ENCODE data around the gene PRUNE2. TPM values are rescaled to one million over a fixed set of nuclear protein-coding genes. Genes with fewer than 3 reads are reported as not detected.

Gene PRUNE2
- total RNA-seq, 1 experiment from 2014 or later = 7.2 TPM

GRCh38 chr9:76626141-76626540 is 279.8 kb downstream of the PRUNE2 start:
- no peak for DNase-seq (ENCODE audit: low read depth)

DNA sequence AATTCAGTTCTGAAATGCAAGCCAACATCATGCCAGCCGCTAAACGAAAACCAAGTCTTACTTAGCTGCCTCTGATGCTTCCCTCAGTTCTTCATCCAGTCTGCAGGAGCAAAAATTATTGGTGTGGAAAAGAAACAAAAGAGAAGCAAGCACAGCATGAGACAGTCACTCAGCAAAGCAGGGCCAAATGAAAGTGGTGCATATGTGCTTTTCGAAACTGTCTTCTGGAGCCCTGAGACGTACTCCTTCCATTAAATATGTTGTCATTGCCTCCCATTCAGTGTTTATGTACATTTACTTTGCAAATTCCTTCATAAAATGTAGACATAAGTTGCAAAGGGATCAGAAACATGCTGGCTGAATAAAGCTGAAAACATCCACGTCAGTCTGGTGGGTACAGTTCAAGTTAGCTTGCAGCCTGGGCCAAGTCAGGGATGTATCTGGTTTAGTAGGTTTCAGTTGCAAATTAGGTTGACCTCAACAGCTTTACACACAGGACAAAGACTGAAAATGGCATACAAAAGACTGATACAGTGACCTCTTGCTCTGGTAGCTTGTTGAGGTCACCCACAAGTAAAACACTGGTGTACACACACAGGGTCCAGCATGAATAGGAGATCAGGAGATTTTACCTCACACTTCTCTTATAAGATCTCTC is 281.4 kb downstream of the PRUNE2 start:
- no peak for DNase-seq (ENCODE audit: low read depth)

DNA sequence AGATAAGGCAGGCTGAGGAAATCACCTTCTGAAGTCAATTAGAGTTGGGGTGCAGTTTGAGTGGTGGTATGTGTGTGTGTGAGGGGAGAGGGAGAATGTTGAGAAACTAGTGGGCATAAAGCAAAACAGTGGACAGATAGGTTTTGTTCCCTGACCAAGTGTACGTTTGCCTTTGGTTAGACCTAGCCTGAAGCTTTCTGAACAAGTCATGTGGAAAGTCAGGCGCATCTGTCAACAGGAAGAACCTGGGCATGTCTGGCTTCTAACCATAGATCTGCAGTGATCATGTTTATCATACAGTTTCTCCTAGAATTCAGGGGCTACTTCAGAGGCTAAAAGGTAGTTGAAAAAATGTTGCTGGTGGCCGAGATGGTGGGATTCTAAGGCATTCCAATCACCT is 284.9 kb downstream of the PRUNE2 start:
- DNase-seq (ENCODE audit: low read depth) = peak; percentile 13

GRCh38 chr9:76620581-76620980 is 285.3 kb downstream of the PRUNE2 start:
- no peak for DNase-seq (ENCODE audit: low read depth)

DNA sequence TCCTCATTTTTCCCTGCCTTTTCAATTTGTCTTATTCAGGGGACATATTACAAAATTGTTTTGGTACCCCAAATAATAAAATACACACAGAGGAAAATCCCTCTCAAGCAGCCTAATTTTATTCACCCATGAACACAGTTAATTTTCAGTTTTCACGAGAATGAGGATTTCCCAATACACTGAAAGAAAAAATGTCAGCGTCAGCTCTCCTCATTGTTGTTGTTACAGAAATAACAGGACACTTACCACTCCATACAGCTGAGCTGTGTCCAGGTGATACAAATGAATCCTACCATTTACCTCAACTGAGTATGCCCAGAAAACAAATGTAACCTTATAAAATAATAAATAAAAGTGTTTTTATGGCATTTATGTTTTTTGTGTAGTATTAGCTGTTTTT is 286.3 kb downstream of the PRUNE2 start:
- DNase-seq (ENCODE audit: low read depth) = no peak

GRCh38 chr9:76619197-76619596 is 286.7 kb downstream of the PRUNE2 start:
- no peak for DNase-seq (ENCODE audit: low read depth)

DNA sequence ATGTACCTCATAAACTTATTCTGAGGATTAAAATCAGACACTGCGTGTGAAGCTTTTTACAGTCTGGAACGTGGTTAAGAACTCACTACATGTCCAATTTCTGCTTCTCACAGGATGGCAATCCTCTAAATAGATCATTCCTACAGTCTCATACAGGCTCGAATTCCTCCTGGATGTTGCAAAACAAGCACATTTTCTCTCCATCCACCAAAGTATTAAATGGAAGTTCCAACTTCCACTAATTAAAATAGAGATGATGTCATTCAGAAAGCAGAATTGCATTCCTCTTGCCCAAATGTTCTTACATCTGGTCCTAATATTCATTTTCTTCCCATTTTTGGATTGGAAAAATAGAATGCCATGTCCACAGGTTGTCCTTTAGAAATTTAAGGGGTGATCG is 287.2 kb downstream of the PRUNE2 start:
- DNase-seq (ENCODE audit: low read depth) = no peak

GRCh38 chr9:76617497-76618175 is 288.3 kb downstream of the PRUNE2 start:
- DNase-seq (ENCODE audit: low read depth) = no peak

DNA sequence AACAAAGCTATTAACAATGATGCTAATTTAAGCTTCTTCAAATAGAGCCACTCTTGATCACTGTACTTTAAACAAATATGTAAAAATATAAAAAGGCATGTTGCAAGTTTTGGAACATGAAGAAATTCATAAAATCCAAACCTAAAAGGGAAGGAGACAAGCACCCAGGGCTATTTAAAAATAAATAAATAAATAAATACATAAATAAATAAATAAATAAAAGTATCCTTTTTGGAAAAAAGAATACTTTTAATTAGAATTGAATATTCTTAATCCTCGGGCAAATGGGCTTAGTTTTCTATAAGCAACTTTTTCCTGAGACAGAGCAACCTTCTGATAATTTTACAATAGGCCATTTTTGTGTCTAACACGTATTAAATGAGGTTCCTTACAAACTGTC is 289.1 kb downstream of the PRUNE2 start:
- DNase-seq (ENCODE audit: low read depth) = no peak

DNA sequence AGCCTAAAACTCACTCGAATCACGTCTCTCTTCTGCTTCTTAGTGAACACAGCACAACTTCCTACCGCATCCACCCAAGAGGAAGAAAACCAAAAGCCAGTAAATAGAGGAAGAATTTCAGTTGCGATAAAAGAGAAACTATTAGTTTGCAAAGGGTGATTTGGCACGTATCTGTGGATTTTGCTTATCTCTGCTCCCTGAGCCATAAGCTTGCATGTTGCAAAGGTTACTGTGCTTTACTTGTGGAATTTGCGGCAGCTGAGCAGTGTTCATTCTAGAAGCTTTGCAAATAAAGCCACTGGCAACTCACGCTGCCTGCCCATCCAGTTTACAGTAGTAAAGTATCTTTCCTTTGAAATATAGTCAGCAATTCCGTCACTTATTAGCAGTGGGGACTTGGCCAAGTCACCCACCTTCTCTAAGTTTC is 290.7 kb downstream of the PRUNE2 start:
- DNase-seq (ENCODE audit: low read depth) = no peak

DNA sequence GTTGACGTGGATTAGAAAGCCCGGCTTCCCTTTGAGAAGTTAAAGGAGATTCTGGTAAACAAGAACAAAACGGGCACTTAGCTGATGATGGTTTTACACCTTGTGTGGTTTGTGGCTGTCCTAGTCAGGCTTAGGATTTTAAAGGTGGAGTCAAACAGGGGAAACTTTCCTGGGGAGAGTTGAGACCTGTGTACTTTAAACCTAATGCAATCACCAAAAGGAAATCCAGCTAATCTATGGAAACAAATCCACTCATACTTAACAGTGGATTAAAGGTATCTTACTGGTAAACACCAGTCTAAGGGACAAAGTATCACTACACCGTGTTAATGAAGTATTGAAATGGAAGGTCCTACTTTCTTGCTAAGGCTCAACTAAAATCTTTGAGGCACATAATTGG is 291.9 kb downstream of the PRUNE2 start:
- DNase-seq (ENCODE audit: low read depth) = no peak

DNA sequence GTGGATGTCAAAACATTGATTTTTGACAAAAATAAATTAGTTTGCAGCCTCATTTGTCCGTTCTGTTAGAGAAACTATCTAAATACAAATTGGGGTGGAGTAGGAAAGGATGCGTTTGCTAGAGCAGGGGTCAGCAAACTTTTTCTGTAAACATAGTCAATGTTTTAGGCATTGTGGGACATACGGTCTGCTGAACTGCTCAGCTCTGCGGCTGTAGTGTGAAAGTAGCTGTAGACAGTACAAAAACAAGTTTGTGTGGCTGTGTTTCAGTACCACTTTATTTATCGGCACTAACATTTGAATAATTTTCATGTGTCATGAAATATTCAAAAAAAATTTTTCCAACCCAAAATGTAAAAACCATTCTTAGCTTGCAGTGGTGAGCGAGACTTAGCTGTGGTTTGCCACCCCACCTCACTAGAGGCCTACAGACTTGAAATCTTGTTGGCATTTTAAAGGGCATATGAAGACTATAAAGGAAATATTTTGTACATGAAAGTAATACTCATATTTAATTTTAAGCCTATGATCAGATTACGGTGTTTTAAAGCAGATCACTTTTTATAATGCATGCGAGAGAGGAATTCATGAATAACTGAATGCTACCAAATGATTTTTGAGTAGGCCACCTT is 292.6 kb downstream of the PRUNE2 start:
- DNase-seq (ENCODE audit: low read depth) = no peak

DNA sequence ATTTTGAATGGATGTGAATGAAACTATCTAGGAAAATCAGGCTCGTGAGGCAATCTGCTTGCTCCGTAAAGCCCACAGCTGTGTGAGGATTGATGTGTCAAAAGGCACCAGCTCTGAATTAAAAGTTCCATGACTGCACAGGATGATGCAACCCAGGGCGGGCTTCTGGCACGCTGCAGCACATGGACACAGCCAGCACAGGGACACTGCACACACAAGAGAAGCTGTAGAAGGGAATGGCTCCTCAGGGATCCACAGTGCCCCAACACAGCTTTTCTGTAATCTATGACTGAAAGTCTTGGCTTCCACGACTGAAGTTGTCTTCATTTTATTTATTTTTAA is 295.9 kb downstream of the PRUNE2 start:
- DNase-seq (ENCODE audit: low read depth) = no peak

GRCh38 chr9:76609285-76610010 is 296.5 kb downstream of the PRUNE2 start:
- DNase-seq (ENCODE audit: low read depth) = no peak

DNA sequence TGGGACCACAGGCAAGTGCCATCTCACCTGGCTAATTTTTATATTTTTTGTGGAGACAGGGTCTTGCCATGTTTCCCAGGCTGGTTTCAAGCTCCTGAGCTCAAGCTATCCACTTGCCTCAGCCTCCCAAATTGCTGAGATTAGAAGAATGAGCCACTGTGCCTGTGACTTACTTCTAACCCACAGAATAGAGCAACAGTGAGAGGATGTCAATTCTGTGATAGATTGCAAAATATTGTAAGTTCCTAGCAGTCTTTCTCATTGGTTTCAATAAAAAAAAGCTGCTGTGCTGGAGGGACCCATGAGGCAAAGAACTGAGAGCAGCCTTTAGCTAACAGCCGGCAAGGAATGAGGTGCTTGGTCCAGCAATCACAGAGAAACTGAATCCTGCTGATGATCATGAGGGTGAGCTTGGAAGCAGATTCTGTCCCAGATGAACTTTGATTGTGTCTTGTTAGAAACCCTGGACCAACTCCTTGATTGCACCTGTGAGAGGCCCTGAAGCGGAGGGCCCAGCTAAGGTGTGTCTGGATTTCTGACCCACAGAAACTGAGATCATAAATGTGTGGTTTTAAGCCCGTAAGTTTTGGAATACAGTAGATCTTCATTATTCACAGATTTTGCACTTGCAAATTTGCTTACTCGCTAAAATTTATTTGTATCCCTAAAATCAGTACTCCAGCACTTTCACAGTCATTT is 297.2 kb downstream of the PRUNE2 start:
- DNase-seq (ENCODE audit: low read depth) = no peak

GRCh38 chr9:76607730-76608436 is 298.0 kb downstream of the PRUNE2 start:
- DNase-seq (ENCODE audit: low read depth) = no peak

- no peak for DNase-seq (ENCODE audit: low read depth)
Measured at GRCh38 chr9:76605321-76605900, 300.5 kb downstream of the PRUNE2 start.

- DNase-seq (ENCODE audit: low read depth) = no peak
Measured at GRCh38 chr9:76603931-76604570, 301.9 kb downstream of the PRUNE2 start.

- peak; percentile 46 for DNase-seq (ENCODE audit: low read depth)
Measured at GRCh38 chr9:76603448-76603895, 302.4 kb downstream of the PRUNE2 start.

DNA sequence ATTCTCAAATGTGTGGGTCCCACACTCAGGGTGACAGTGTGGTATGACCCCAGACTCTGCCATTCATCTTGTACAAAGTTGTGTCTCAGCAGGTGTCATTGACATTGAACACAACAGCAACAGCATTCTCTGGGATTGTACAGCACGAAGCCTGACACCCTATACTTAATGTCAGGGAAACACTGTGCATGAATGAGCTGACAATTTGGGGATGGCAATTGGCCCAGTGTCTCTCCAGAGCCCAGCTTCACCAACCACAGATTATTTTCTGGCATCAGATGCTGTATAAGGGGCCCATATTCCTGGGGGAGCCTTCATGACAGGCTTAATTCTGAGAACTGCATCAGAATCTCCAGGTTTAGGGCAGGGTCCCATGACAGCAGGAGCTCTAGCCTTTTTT is 303.7 kb downstream of the PRUNE2 start:
- no peak for DNase-seq (ENCODE audit: low read depth)

Data from M059J (cell line).